GM06990 (cell line): ENCODE measurements around the gene MYRF.

ENCODE experiments used
- DNase-seq: peaks from one replicate; pipeline ENCODE4 v3.0.0-alpha.2; 2011; ENCODE audit not compliant: insufficient read length; ENCODE audit errors: extremely low read depth
- H3K27me3 ChIP-seq: replicated peaks from 2 replicates; pipeline ENCODE4 v1.6.0; 2011; ENCODE audit warnings: low read length; ENCODE audit not compliant: control insufficient read depth, insufficient read depth
- H3K36me3 ChIP-seq: 2 replicates; pipeline ENCODE4 v1.5.1; 2011; ENCODE audit warnings: low read length; ENCODE audit not compliant: control insufficient read depth, insufficient read depth
- H3K4me3 ChIP-seq: replicated peaks from 2 replicates; pipeline ENCODE4 v1.5.1; 2011; ENCODE audit warnings: low read depth, mild to moderate bottlenecking, control low read depth, low read length
- TF ChIP-seq, protein P1 (sequence below): IDR thresholded peaks from 2 replicates; pipeline ENCODE4 v1.5.1; 2011; ENCODE audit warnings: low read length, control low read depth, mild to moderate bottlenecking, inconsistent platforms; ENCODE audit not compliant: insufficient read depth, poor library complexity, severe bottlenecking

Gene MYRF

GRCh38 chr11:61752117-61752924, at the start of gene MYRF:
Gene MYRF (plus strand): TSS chr11:61752636. CDS start chr11:61752745, 109 bp downstream.
- TF ChIP-seq, protein P1, sequence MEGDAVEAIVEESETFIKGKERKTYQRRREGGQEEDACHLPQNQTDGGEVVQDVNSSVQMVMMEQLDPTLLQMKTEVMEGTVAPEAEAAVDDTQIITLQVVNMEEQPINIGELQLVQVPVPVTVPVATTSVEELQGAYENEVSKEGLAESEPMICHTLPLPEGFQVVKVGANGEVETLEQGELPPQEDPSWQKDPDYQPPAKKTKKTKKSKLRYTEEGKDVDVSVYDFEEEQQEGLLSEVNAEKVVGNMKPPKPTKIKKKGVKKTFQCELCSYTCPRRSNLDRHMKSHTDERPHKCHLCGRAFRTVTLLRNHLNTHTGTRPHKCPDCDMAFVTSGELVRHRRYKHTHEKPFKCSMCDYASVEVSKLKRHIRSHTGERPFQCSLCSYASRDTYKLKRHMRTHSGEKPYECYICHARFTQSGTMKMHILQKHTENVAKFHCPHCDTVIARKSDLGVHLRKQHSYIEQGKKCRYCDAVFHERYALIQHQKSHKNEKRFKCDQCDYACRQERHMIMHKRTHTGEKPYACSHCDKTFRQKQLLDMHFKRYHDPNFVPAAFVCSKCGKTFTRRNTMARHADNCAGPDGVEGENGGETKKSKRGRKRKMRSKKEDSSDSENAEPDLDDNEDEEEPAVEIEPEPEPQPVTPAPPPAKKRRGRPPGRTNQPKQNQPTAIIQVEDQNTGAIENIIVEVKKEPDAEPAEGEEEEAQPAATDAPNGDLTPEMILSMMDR, result no peak
- Histone ChIP-seq H3K27me3 (peaks cover 2% of the 10 kb centered on the region), H3K36me3 (no peaks in the 10 kb centered on the region), H3K4me3 (peak within 1 kb of the TSS; percentile 27)
- DNase-seq, result peak; percentile 40

- no peak for DNase-seq
- Histone ChIP-seq H3K36me3 (no peaks in the 10 kb centered on the region), H3K27me3 (no peaks in the 10 kb centered on the region; the same call in 1 of the 2 replicates), H3K4me3 (no peak overlapping the region)
- TF ChIP-seq, protein P1, result no peak
These were observed 49.6 kb upstream of the MYRF start for GRCh38 chr11:61702701-61703312.

DNA sequence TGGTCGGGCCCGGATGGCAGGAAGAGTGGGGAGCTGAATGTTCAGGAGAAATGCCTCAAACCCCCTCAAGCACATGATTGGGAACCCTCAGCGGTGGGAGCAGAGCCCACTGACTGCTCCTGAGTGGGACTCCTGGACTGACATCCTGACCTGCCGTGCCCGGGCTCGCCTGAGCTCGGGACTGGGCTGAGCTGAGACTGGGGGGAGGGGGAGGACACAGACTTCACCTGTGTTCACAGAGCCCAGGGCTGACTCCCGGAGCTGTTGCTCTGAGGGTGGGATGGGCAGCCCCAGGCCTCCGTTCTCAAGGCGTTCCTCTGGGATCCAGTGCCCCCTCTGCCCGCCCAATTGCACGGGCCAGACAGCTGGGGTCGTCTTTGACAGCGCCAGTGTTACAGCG, 47.6 kb upstream of the MYRF start:
- no peaks in the 10 kb centered on the region for H3K36me3 ChIP-seq
- H3K4me3 ChIP-seq, result no peak overlapping the region
- no peak for DNase-seq
- no peaks in the 10 kb centered on the region; the same call in 1 of the 2 replicates for H3K27me3 ChIP-seq
- TF ChIP-seq, protein P1, result no peak

GRCh38 chr11:61706452-61707400, 45.7 kb upstream of the MYRF start:
- DNase-seq, result no peak
- Histone ChIP-seq H3K27me3 (no peaks in the 10 kb centered on the region; the same call in 1 of the 2 replicates), H3K4me3 (no peak overlapping the region), H3K36me3 (no peaks in the 10 kb centered on the region)
- TF ChIP-seq, protein P1, result no peak

GRCh38 chr11:61707574-61707973, 44.9 kb upstream of the MYRF start:
- Histone ChIP-seq H3K4me3 (no peak overlapping the region), H3K27me3 (no peaks in the 10 kb centered on the region; the same call in 1 of the 2 replicates), H3K36me3 (no peaks in the 10 kb centered on the region)
- TF ChIP-seq, protein P1, result no peak
- DNase-seq, result no peak
